ENCODE data around the gene PTN.

- TF ChIP-seq EZH2 (IDR thresholded peaks at IDR 0.05; ENCODE audit: insufficient read depth, poor library complexity, severe bottlenecking) (no peak), EZH2phosphoT487 (IDR thresholded peaks at IDR 0.05; ENCODE audit: insufficient read depth, low read depth) (no peak)
Measured at GRCh38 chr7:137262599-137262998, 80.9 kb downstream of the PTN start.
